Gastrocnemius medialis (tissue), 4 donors: ENCODE measurements around the gene LITAFD.

ENCODE experiments used
- POLR2A ChIP-seq, 2 donors: fragments of 450-650 bp; IDR thresholded peaks; one replicate each; pipeline ENCODE4 v1.6.1; 2017; ENCODE audit warnings: antibody characterized with exemption in 2 of 2, mild to moderate bottlenecking in 2 of 2, moderate library complexity in 2 of 2
- TF ChIP-seq, protein P1 (sequence below), 5 experiments: fragments of 450-650 bp in 3 of 5; fragments of 200-600 bp in 2 of 5; sonication (generic) in 2 of 5; IDR thresholded peaks in 4 of 5; conservative IDR thresholded peaks in 1 of 5; 1 replicate in 4 of 5; 2 replicates in 1 of 5; pipeline ENCODE4 v1.5.1; 2016 to 2019; ENCODE audit warnings: antibody characterized with exemption in 5 of 5, mild to moderate bottlenecking in 3 of 5, moderate library complexity in 3 of 5

DNA sequence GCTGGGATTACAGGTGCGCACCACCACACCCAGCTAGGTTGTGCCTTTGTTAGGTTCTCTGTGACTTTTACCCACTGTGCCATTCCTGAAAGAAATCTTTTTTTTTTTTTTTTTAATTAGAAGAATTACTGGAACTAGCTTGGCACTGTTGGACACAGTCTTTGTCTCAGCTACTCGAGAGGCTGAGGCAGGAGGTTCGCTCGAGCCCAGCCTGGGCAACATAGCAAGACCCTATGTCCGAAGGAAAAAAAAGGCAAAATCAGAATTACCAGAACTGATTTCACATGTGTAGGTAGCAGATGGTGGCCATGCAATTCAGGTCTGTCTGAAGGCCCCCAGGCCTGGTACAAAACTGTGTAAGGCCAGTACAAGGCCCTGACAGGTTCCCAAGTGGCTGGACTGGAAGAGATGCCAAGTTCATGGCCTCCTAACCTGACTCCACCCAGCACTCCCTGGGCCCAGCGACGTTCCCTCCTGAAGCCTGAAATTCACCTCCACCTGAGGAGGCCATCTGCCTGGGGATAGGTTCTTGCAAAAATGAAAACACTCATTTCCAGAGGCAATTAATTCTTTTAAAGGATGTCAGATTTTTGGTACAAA is 36.4 kb upstream of the LITAFD start:
- TF ChIP-seq, protein P1, sequence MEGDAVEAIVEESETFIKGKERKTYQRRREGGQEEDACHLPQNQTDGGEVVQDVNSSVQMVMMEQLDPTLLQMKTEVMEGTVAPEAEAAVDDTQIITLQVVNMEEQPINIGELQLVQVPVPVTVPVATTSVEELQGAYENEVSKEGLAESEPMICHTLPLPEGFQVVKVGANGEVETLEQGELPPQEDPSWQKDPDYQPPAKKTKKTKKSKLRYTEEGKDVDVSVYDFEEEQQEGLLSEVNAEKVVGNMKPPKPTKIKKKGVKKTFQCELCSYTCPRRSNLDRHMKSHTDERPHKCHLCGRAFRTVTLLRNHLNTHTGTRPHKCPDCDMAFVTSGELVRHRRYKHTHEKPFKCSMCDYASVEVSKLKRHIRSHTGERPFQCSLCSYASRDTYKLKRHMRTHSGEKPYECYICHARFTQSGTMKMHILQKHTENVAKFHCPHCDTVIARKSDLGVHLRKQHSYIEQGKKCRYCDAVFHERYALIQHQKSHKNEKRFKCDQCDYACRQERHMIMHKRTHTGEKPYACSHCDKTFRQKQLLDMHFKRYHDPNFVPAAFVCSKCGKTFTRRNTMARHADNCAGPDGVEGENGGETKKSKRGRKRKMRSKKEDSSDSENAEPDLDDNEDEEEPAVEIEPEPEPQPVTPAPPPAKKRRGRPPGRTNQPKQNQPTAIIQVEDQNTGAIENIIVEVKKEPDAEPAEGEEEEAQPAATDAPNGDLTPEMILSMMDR (IDR thresholded peaks at IDR 0.05 in 4 of 5, conservative IDR thresholded peaks at IDR 0.05 in 1 of 5) = no peak
- no peak for TF ChIP-seq POLR2A (IDR thresholded peaks at IDR 0.05)
